Skin of body (tissue), 2 donors: ENCODE results near the gene NRDC. TPM values are rescaled to one million over a fixed set of nuclear protein-coding genes. Genes with fewer than 3 reads are reported as not detected.
"Not testable (repeated sequence)": the region's sequence is repeated elsewhere in the genome, so short reads cannot be mapped to it uniquely, and the experiment has no call there.

Experiments used
- DNase-seq: peaks from one replicate; lab custom pipeline; 2025; lab: John Stamatoyannopoulos, UW
- total RNA-seq: library from RNA; depleted of rRNA; stranded (reverse); fragments of >200 nt; gene quantifications from one replicate; pipeline ENCODE4 v1.2.3, GENCODE V29; 2014

The NRDC gene
- total RNA-seq, 1 donor from 2014 or later = 81.2 TPM

- DNase-seq = no peak
Observed at GRCh38 chr1:51878308-51878615, 265 bp downstream of the NRDC start.

- peak; percentile 32 for DNase-seq
Observed at GRCh38 chr1:51877434-51878307, 856 bp downstream of the NRDC start.

GRCh38 chr1:51875836-51876235, 2.7 kb downstream of the NRDC start:
- DNase-seq = no peak

GRCh38 chr1:51875291-51875772, 3.2 kb downstream of the NRDC start:
- DNase-seq = no peak

- DNase-seq = not testable (repeated sequence)
Observed at GRCh38 chr1:51873270-51873669, 5.3 kb downstream of the NRDC start.

GRCh38 chr1:51871351-51871975, 7.1 kb downstream of the NRDC start:
- DNase-seq = no peak

- no peak for DNase-seq
Observed at GRCh38 chr1:51870603-51871350, 7.8 kb downstream of the NRDC start.

GRCh38 chr1:51867479-51868232, 10.9 kb downstream of the NRDC start:
- no peak for DNase-seq

- no peak for DNase-seq
Observed at GRCh38 chr1:51863384-51863783, 15.1 kb downstream of the NRDC start.

GRCh38 chr1:51861669-51862068, 16.9 kb downstream of the NRDC start:
- no peak for DNase-seq

- no peak for DNase-seq
Observed at GRCh38 chr1:51859735-51860134, 18.8 kb downstream of the NRDC start.

- no peak for DNase-seq
Observed at GRCh38 chr1:51859333-51859732, 19.2 kb downstream of the NRDC start.

GRCh38 chr1:51858892-51859291, 19.6 kb downstream of the NRDC start:
- no peak for DNase-seq

GRCh38 chr1:51856745-51857144, 21.8 kb downstream of the NRDC start:
- DNase-seq = no peak

- no peak for DNase-seq
Observed at GRCh38 chr1:51855624-51856023, 22.9 kb downstream of the NRDC start.

- DNase-seq = no peak
Observed at GRCh38 chr1:51853360-51853759, 25.2 kb downstream of the NRDC start.

GRCh38 chr1:51851882-51852396, 26.6 kb downstream of the NRDC start:
- no peak for DNase-seq

- DNase-seq = no peak
Observed at GRCh38 chr1:51850420-51851223, 27.9 kb downstream of the NRDC start.

GRCh38 chr1:51847294-51847920, 31.1 kb downstream of the NRDC start:
- no peak for DNase-seq

GRCh38 chr1:51843948-51844347, 34.6 kb downstream of the NRDC start:
- DNase-seq = no peak
